Measurements from ENCODE around the gene KCNMB1.

GRCh38 chr5:170338291-170338690 is 50.9 kb downstream of the KCNMB1 start:
- TF ChIP-seq CTCF (IDR thresholded peaks at IDR 0.05; ENCODE audit: low read length) (no peak), EZH2phosphoT487 (IDR thresholded peaks at IDR 0.05; ENCODE audit: low read length) (no peak), EZH2 (optimal IDR thresholded peaks at IDR 0.05; ENCODE audit: low read depth, low read length) (no peak)

All from MM.1S (cell line).